SK-N-MC (cell line): Measurements from ENCODE around the gene TSPAN5.
A peak's percentile ranks its signal among the peaks of the same experiment; 100 is the strongest.

ENCODE experiments used
- DNase-seq: peaks from one replicate; pipeline ENCODE4 v3.0.0-alpha.2; 2011; ENCODE audit warnings: low read depth, low spot score
- H3K27ac ChIP-seq: fragments of 200-600 bp; sonication (generic); 2 replicates; pipeline ENCODE4 v1.5.1; 2016; ENCODE audit warnings: mixed run types
- H3K36me3 ChIP-seq: fragments of 200-600 bp; sonication (generic); 2 replicates; pipeline ENCODE4 v1.6.1; 2017; ENCODE audit warnings: antibody characterized with exemption, low read length, mixed read lengths; ENCODE audit not compliant: insufficient read depth
- H3K4me3 ChIP-seq: fragments of 200-600 bp; sonication (generic); 2 replicates; pipeline ENCODE4 v1.5.1; 2016
- H3K9ac ChIP-seq: fragments of 200-600 bp; sonication (generic); 2 replicates; pipeline ENCODE4 v1.8.0; 2017; ENCODE audit warnings: mixed run types, mixed read lengths; ENCODE audit not compliant: insufficient read length
- H3K9me3 ChIP-seq: fragments of 200-600 bp; sonication (generic); 2 replicates; pipeline ENCODE4 v1.6.1; 2017; ENCODE audit warnings: low read depth, mild to moderate bottlenecking, antibody characterized with exemption, low read length, moderate library complexity, mixed read lengths
- EZH2 ChIP-seq: fragments of 200-600 bp; sonication (generic); IDR thresholded peaks from one replicate; pipeline ENCODE4 v1.6.1; 2017; ENCODE audit warnings: antibody characterized with exemption
- FOXP2 ChIP-seq: optimal IDR thresholded peaks from 2 replicates; pipeline ENCODE3; 2011; ENCODE audit warnings: mild to moderate bottlenecking, moderate library complexity; ENCODE audit not compliant: insufficient read depth; ENCODE audit errors: extremely low read length, control extremely low read depth
- POLR2AphosphoS5 ChIP-seq: IDR thresholded peaks from 2 replicates; pipeline ENCODE4 v1.6.1; 2012; ENCODE audit warnings: mild to moderate bottlenecking, low read depth, low read length, borderline replicate concordance

Gene TSPAN5

GRCh38 chr4:98530572-98530971 lies 127.8 kb downstream of the TSPAN5 start:
- Histone ChIP-seq H3K9me3 (no peaks in the 10 kb centered on the region), H3K9ac (no peak overlapping the region), H3K27ac (no peak overlapping the region), H3K36me3 (no peaks in the 10 kb centered on the region), H3K4me3 (no peak overlapping the region)
- no peak for DNase-seq
- TF ChIP-seq FOXP2 (no peak), EZH2 (no peak), POLR2AphosphoS5 (no peak)

DNA sequence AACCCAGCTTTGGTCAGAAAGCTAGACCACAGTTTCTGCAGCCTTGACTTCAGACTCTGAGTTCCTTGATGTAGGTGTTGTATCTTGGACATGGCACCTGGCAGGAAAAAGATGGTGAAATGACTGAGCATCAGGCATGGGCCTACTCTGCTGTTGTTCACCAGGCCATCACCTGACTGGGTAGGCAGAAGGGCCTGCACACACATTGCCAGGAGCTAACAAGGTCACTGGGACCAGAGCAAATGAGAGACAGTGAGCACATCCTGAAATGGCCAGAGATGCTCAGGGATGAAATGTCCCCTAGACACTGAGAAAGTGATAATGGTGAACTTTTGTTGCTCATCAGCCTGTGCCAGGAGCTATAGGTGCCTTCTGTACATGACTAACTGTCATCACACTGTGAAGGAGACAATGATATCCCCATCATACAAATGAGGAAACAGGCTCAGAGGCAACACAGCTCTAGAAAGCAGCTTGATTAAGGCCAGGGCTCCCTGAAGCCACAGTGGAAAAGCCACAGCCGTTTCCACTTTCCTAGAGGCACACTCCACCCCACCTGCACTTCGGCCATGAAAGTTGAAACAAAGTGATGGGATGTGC lies 128.3 kb downstream of the TSPAN5 start:
- H3K27ac ChIP-seq, result no peak overlapping the region
- no peak overlapping the region for H3K4me3 ChIP-seq
- TF ChIP-seq FOXP2 (no peak), EZH2 (no peak), POLR2AphosphoS5 (no peak)
- H3K36me3 ChIP-seq, result no peaks in the 10 kb centered on the region
- no peak overlapping the region for H3K9ac ChIP-seq
- DNase-seq, result no peak
- no peaks in the 10 kb centered on the region for H3K9me3 ChIP-seq

GRCh38 chr4:98528882-98529281 lies 129.5 kb downstream of the TSPAN5 start:
- H3K27ac ChIP-seq, result no peak overlapping the region
- H3K36me3 ChIP-seq, result no peaks in the 10 kb centered on the region
- TF ChIP-seq FOXP2 (no peak), EZH2 (no peak), POLR2AphosphoS5 (no peak)
- H3K4me3 ChIP-seq, result no peak overlapping the region
- H3K9ac ChIP-seq, result no peak overlapping the region
- DNase-seq, result no peak
- H3K9me3 ChIP-seq, result no peaks in the 10 kb centered on the region

DNA sequence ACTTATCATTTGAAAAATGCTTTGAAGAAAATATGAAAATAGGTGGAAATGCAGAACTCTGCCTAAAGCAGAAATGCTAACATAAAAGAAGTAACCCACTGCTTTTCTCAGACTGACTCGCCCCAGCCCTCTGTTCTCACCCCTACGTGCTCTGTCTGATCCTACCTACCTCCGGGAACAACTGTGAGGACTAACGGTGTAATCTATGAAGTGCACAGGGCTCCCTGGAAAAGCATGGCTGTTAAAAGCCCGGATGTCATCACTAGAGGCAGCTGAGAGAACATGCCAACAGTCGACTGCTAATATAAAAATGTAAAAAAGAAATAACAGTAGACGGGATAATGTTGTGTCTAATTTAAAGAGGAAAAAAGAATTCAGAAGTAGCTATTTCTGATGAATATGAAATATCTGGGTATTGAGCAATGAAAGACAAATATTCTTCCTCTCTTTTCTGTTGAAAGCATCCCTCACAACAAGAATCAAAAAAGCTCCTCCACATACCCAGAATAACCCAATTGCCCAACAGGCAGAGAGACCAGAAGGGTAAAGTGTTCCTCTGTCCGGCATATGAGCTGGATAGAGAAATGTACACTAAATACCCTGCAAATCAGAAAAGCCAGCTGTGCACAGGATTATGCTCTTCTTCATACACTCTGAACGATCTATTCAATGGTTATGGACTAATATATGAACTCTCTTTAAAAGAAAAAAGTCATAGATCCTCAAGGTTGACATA lies 130.7 kb downstream of the TSPAN5 start:
- Histone ChIP-seq H3K4me3 (no peak overlapping the region), H3K9ac (no peak overlapping the region)
- TF ChIP-seq FOXP2 (no peak), POLR2AphosphoS5 (no peak), EZH2 (no peak)

DNA sequence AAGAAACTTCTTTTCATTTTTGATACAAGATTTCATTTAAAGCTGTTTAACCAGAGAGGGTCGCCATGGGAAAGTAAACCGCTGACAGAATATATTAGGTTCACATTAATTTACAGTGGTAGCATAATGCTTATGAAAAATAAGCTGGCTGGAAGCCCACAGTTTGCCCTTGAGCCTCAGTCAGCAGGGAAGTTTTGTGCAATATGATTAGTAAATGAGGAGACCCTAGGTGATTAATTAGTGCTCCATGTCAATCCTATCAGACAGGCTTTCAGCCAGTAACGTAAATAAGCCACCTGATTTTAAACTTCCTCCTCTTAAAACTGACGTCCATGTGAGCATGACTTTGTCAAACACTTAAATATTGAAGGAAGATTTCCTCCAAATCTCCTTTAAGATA lies 134.2 kb downstream of the TSPAN5 start:
- Histone ChIP-seq H3K9me3 (no peaks in the 10 kb centered on the region), H3K36me3 (no peaks in the 10 kb centered on the region), H3K4me3 (peak overlapping the region; percentile 28; the same call in 1 of the 2 replicates), H3K27ac (peak overlapping the region; percentile 16; the same call in 1 of the 2 replicates), H3K9ac (peak overlapping the region; percentile 0)
- DNase-seq, result no peak
- no peak for TF ChIP-seq POLR2AphosphoS5
- no peak for TF ChIP-seq EZH2
- no peak for TF ChIP-seq FOXP2

More for the DNA sequence above, 130.7 kb downstream of the TSPAN5 start:
- no peak for DNase-seq
- Histone ChIP-seq H3K9me3 (no peaks in the 10 kb centered on the region), H3K27ac (no peak overlapping the region), H3K36me3 (no peaks in the 10 kb centered on the region)

GRCh38 chr4:98522636-98523395 lies 135.6 kb downstream of the TSPAN5 start:
- TF ChIP-seq EZH2 (no peak), POLR2AphosphoS5 (no peak), FOXP2 (no peak)
- no peak for DNase-seq
- Histone ChIP-seq H3K9me3 (no peaks in the 10 kb centered on the region), H3K9ac (no peak overlapping the region), H3K4me3 (no peak overlapping the region), H3K36me3 (no peaks in the 10 kb centered on the region), H3K27ac (no peak overlapping the region)

DNA sequence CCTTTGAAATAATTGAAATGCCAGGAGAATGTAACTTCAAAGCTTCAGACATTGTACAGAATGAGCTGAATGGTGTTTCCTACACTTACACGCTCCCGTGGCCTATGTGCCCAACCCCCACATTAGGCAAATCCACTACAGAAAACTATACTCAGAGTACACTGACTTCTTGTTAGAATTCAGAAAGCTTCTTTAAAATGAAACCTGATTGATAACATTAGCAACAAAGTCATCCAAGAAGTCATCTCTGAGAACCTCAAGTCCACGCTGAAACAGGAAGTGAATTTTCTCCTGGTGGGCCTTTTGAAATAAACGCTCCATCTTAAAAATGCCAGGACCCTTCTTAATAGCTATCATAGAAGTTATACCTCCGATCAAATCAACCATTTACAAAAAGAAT lies 136.3 kb downstream of the TSPAN5 start:
- TF ChIP-seq POLR2AphosphoS5 (no peak), EZH2 (no peak), FOXP2 (no peak)
- Histone ChIP-seq H3K27ac (no peak overlapping the region), H3K9ac (no peak overlapping the region), H3K36me3 (no peaks in the 10 kb centered on the region), H3K4me3 (no peak overlapping the region), H3K9me3 (no peaks in the 10 kb centered on the region)
- no peak for DNase-seq

GRCh38 chr4:98521486-98521885 lies 136.9 kb downstream of the TSPAN5 start:
- no peak overlapping the region for H3K27ac ChIP-seq

More at GRCh38 chr4:98521486-98521885, 136.9 kb downstream of the TSPAN5 start:
- no peak for DNase-seq
- TF ChIP-seq FOXP2 (no peak), EZH2 (no peak), POLR2AphosphoS5 (no peak)
- Histone ChIP-seq H3K9me3 (no peaks in the 10 kb centered on the region), H3K36me3 (no peaks in the 10 kb centered on the region), H3K4me3 (no peak overlapping the region), H3K9ac (no peak overlapping the region)
